ENCODE data around the gene TMEM128.
"Not testable (repeated sequence)": the region's sequence is repeated elsewhere in the genome, so short reads cannot be mapped to it uniquely, and the experiment has no call there.

Gene TMEM128

GRCh38 chr4:4267981-4268380, 20.0 kb upstream of the TMEM128 start:
- POLR2A ChIA-PET, result interaction anchor here (1.5 kb wide), 1 partner anchor 22 kb away, joined by 3 read pairs; the partner anchor contains the start of genes LYAR and ZBTB49
- CTCF ChIA-PET, result no interaction called here
- TF ChIP-seq FOXK2 (IDR thresholded peaks at IDR 0.05) (no peak), SUZ12 (IDR thresholded peaks at IDR 0.05) (no peak), FOXM1 (IDR thresholded peaks at IDR 0.05; ENCODE audit: borderline replicate concordance) (no peak), ZNF384 (IDR thresholded peaks at IDR 0.05) (no peak), HDGF (IDR thresholded peaks at IDR 0.05; ENCODE audit: borderline replicate concordance) (no peak), TARDBP (IDR thresholded peaks at IDR 0.05) (no peak), BHLHE40 (IDR thresholded peaks at IDR 0.05; ENCODE audit: borderline replicate concordance) (no peak)
- no peak for DNase-seq (ENCODE audit: extremely low spot score)

DNA sequence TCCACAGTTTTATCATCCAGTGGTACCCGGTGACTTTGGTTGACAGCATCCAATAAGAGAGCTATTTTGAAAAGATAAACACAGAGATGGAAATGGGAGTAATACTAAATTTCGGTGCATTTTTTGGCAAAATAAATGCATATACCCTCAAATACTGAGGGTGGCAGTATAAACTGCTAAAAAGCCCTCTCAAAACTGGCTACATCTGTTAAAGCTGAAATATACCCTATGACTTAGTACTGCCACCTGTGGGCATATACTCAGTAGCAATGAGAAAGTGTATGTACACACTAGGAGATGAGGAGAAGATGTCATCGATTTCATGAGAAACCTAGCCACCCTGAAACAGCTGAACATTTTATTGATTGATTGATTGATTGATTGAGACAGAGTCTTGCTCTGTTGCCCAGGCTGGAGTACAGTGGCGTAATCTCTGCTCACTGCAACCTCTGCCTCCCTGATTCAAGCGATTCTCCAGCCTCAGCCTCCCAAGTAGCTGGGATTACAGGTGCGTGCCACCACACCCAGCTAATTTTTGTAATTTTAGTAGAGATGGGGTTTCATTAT, 12.2 kb upstream of the TMEM128 start:
- DNase-seq (ENCODE audit: extremely low spot score), result peak; percentile 55
- POLR2A ChIA-PET, result interaction anchor here (1.0 to 2.2 kb wide), 2 partner anchors 9 to 12 kb away, joined by 3 to 19 read pairs; partner anchors contain the start of gene TMEM128
- TF ChIP-seq, protein P1, sequence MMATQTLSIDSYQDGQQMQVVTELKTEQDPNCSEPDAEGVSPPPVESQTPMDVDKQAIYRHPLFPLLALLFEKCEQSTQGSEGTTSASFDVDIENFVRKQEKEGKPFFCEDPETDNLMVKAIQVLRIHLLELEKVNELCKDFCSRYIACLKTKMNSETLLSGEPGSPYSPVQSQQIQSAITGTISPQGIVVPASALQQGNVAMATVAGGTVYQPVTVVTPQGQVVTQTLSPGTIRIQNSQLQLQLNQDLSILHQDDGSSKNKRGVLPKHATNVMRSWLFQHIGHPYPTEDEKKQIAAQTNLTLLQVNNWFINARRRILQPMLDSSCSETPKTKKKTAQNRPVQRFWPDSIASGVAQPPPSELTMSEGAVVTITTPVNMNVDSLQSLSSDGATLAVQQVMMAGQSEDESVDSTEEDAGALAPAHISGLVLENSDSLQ (IDR thresholded peaks at IDR 0.05), result peak; percentile 59
- TF ChIP-seq SP1 (IDR thresholded peaks at IDR 0.05), result no peak
- CTCF ChIA-PET, result interaction anchor here (0.7 to 1.5 kb wide), 5 partner anchors 12 to 171 kb away, joined by 3 to 6 read pairs (median 4); partner anchors contain the start of gene TMEM128

DNA sequence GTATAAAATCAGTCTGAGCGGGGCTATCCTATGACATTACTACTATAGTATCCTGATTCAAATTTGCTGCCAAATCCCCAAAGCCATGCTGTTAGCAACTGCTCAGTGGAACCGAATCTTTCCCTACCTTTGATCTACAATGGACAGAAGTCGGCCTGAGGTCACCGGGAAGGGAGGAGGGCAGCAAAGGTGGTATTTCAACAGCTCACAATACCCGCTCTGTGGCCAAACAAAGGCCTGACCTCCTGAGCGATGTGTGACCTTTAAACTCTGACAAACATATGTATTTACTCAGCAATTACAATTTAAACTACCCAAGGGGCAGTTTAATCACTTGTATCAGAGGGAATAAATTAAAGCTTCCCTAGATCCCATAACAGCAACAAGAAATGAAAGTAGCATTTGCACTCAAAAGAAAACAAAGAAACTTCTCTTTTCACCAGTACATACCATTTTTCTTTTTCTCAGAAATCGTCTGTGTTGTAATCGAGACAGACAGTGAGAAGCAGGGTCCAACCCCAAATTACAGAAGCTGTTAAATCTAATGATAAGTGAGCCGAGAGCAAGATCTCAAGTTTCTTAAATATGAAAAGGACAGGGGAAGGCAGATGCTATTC, 11.6 kb upstream of the TMEM128 start:
- TF ChIP-seq FOXK2 (IDR thresholded peaks at IDR 0.05) (no peak), CTBP1 (IDR thresholded peaks at IDR 0.05; ENCODE audit: borderline replicate concordance) (no peak), TARDBP (IDR thresholded peaks at IDR 0.05) (no peak), ELF4 (IDR thresholded peaks at IDR 0.05) (no peak), HDGF (IDR thresholded peaks at IDR 0.05; ENCODE audit: borderline replicate concordance) (no peak), LEF1 (IDR thresholded peaks at IDR 0.05; ENCODE audit: borderline replicate concordance) (no peak), FOXM1 (IDR thresholded peaks at IDR 0.05; ENCODE audit: borderline replicate concordance) (no peak), ARNT (IDR thresholded peaks at IDR 0.05) (no peak), ZNF384 (IDR thresholded peaks at IDR 0.05) (no peak), NFRKB (IDR thresholded peaks at IDR 0.05) (no peak), L3MBTL2 (conservative IDR thresholded peaks at IDR 0.05) (no peak), SUZ12 (IDR thresholded peaks at IDR 0.05) (no peak)
- TF ChIP-seq, protein P1 (IDR thresholded peaks at IDR 0.05), result no peak
- POLR2A ChIA-PET, result interaction anchor here (2.2 kb wide), 1 partner anchor 11 kb away, joined by 19 read pairs; the partner anchor contains the start of gene TMEM128
- DNase-seq (ENCODE audit: extremely low spot score), result no peak
- CTCF ChIA-PET, result interaction anchor here (0.9 to 1.5 kb wide), 4 partner anchors 11 to 79 kb away, joined by 3 to 6 read pairs (median 4); partner anchors contain the start of gene TMEM128

GRCh38 chr4:4257705-4258104, 9.7 kb upstream of the TMEM128 start:
- CTCF ChIA-PET, POLR2A ChIA-PET: not testable (repeated sequence)

DNA sequence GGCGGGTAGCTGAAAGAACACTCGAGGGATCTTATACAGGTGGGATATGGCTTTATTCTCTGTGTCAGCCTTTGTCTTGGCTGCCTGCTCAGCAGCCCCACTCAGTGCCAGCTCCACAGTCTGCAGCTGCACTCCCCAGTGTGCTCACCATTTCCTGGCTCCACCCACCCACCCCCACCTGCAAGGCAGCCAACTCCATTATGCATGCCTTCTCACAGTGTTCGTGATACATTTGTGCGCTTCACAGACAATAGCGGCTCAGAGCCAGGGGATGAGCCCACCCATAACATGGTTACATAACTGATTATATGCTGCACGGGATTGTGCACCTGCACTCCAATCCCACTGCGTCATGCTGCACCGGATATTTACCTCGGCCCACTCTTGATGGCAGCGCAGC, 8.8 kb upstream of the TMEM128 start:
- ChIA-PET POLR2A (no interaction called here), CTCF (no interaction called here)
- no peak for TF ChIP-seq TARDBP (IDR thresholded peaks at IDR 0.05)
- DNase-seq (ENCODE audit: extremely low spot score), result no peak

More at GRCh38 chr4:4257705-4258104, 9.7 kb upstream of the TMEM128 start:
- not testable (repeated sequence) for DNase-seq (ENCODE audit: extremely low spot score)

DNA sequence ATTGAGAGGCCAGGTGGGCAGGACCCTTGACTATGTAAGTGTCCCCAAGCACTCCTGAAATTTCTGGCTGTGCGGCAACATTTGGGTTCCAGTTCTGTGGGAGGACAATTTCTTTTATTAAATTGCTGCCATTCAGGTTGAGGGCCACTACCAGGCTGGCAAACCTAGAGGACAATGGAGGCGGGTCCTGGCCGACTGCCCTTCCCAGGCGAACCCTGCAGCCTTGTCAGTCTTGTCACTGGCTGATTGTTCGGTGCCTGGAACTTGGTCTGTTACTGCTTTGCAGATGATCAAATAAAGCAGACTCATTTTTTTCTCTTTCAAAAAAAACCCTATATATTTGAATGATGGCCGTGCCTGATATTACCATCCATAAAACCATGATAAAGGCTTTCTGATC, 6.6 kb upstream of the TMEM128 start:
- DNase-seq (ENCODE audit: extremely low spot score), result no peak
- POLR2A ChIA-PET, result no interaction called here
- CTCF ChIA-PET, result no interaction called here
- TF ChIP-seq CTBP1 (IDR thresholded peaks at IDR 0.05; ENCODE audit: borderline replicate concordance) (no peak), FOXM1 (IDR thresholded peaks at IDR 0.05; ENCODE audit: borderline replicate concordance) (no peak), LEF1 (IDR thresholded peaks at IDR 0.05; ENCODE audit: borderline replicate concordance) (no peak), HDGF (IDR thresholded peaks at IDR 0.05; ENCODE audit: borderline replicate concordance) (no peak), L3MBTL2 (conservative IDR thresholded peaks at IDR 0.05) (no peak), SUZ12 (IDR thresholded peaks at IDR 0.05) (no peak)

DNA sequence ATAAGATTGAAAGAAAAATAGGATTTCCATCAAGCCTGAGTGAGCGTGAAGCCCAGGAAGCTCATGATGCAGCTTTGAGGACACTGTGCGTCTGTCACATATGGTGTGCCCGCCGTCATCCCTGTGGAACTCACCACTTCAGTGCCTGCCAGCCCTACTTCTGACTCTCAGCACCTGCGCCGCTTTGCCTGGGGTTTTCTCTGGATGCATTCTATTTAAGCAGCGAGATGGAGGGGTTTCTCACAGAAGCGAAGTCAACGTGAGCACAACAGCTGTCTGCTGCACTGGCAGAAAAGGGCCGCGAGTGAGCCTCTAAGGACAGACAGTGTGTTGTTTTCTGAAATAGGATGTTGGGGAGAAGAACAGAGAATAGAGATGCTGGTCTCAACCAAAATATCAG, 6.2 kb upstream of the TMEM128 start:
- no peak for TF ChIP-seq ARNT (IDR thresholded peaks at IDR 0.05)
- TF ChIP-seq CTBP1 (IDR thresholded peaks at IDR 0.05; ENCODE audit: borderline replicate concordance), result no peak
- no peak for TF ChIP-seq FOXA1 (IDR thresholded peaks at IDR 0.05)
- TF ChIP-seq NFRKB (IDR thresholded peaks at IDR 0.05), result no peak
- TF ChIP-seq ELF4 (IDR thresholded peaks at IDR 0.05), result no peak
- TF ChIP-seq FOXK2 (IDR thresholded peaks at IDR 0.05), result no peak
- no peak for TF ChIP-seq TARDBP (IDR thresholded peaks at IDR 0.05)
- ChIA-PET POLR2A (no interaction called here), CTCF (no interaction called here)
- no peak for DNase-seq (ENCODE audit: extremely low spot score)

- POLR2A ChIA-PET, result no interaction called here
- DNase-seq (ENCODE audit: extremely low spot score), result no peak
Observed at GRCh38 chr4:4249866-4250265, 1.8 kb upstream of the TMEM128 start.

GRCh38 chr4:4249342-4249741, 1.3 kb upstream of the TMEM128 start:
- DNase-seq (ENCODE audit: extremely low spot score), result not testable (repeated sequence)
- CTCF ChIA-PET, result interaction anchor here (0.6 to 1.4 kb wide), 2 partner anchors 10 to 261 kb away, joined by 3 to 4 read pairs; no protein-coding TSS in a partner anchor
- POLR2A ChIA-PET, result interaction anchor here (0.7 to 2.7 kb wide), 2 partner anchors 10 to 67 kb away, joined by 3 to 19 read pairs; no protein-coding TSS in a partner anchor

More at GRCh38 chr4:4249866-4250265, 1.8 kb upstream of the TMEM128 start:
- CTCF ChIA-PET, result no interaction called here
- TF ChIP-seq NFRKB (IDR thresholded peaks at IDR 0.05) (no peak), FOXA1 (IDR thresholded peaks at IDR 0.05) (no peak), ARNT (IDR thresholded peaks at IDR 0.05) (no peak)
